Neural progenitor cell (in vitro differentiated cells): ENCODE measurements around the gene KRT78.

Experiments
- EZH2 ChIP-seq: fragments of 200-600 bp; sonication (generic); IDR thresholded peaks from 2 replicates; pipeline ENCODE4 v1.6.1; 2017; ENCODE audit warnings: antibody characterized with exemption, mild to moderate bottlenecking, moderate library complexity
- EZH2phosphoT487 ChIP-seq: fragments of 200-600 bp; sonication (generic); IDR thresholded peaks from 2 replicates; pipeline ENCODE4 v1.6.1; 2017; ENCODE audit warnings: antibody characterized with exemption
- TF ChIP-seq, protein P1 (sequence below): fragments of 200-600 bp; sonication (generic); IDR thresholded peaks from 2 replicates; pipeline ENCODE4 v1.5.1; 2017; ENCODE audit warnings: antibody characterized with exemption, mild to moderate bottlenecking

DNA sequence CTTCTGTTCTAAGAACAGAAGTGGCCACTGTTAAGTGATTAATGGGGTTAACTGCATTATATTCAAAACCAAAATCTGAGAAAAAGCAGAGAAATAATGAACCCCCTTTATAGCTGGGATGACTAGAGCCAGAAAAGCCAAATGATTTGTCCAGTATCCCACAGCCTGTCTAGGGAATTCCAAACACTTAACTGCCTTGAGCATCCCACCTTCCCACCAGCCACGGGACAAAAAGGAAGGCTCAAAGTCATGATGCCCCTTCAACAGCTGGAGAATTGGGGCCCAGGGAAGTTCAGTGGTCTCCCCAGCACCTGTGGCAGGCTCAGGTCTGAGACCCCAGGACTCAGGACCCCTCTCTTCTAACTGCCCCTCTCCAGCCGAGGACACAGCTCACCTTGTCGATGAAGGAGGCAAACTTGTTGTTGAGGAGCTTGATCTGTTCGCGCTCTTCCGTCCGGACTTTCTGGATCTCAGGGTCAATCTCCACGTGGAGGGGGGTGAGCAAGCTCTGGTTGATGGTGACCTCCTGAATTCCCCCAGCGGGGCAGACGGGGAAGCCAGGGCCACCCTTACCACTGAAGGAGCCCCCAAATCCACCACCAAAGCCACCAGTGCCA lies 35.5 kb downstream of the KRT78 start:
- TF ChIP-seq, protein P1, sequence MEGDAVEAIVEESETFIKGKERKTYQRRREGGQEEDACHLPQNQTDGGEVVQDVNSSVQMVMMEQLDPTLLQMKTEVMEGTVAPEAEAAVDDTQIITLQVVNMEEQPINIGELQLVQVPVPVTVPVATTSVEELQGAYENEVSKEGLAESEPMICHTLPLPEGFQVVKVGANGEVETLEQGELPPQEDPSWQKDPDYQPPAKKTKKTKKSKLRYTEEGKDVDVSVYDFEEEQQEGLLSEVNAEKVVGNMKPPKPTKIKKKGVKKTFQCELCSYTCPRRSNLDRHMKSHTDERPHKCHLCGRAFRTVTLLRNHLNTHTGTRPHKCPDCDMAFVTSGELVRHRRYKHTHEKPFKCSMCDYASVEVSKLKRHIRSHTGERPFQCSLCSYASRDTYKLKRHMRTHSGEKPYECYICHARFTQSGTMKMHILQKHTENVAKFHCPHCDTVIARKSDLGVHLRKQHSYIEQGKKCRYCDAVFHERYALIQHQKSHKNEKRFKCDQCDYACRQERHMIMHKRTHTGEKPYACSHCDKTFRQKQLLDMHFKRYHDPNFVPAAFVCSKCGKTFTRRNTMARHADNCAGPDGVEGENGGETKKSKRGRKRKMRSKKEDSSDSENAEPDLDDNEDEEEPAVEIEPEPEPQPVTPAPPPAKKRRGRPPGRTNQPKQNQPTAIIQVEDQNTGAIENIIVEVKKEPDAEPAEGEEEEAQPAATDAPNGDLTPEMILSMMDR = no peak
- TF ChIP-seq EZH2 = no peak
- no peak for TF ChIP-seq EZH2phosphoT487
